Activated naive CD4-positive, alpha-beta T cell treated with anti-CD3 and anti-CD28 coated beads for 36 hours (primary cell): ENCODE measurements around the gene GNG12. TPM values are rescaled to one million over a fixed set of nuclear protein-coding genes. Genes with fewer than 3 reads are reported as not detected.
A peak's percentile ranks its signal among the peaks of the same experiment; 100 is the strongest.

Source experiments
- CTCF ChIA-PET: fragments of 350-600 bp; sonication (Branson Sonifier 250); formaldehyde crosslinking; loops from one replicate; lab custom pipeline; 2021; ENCODE audit warnings: antibody characterized with exemption; lab: Charles Lee
- DNase-seq: peaks from one replicate; pipeline ENCODE4 v3.0.0-alpha.2; 2020
- H3K27ac Mint-ChIP-seq: one replicate; pipeline ENCODE4 v1.8.0; 2021; ENCODE audit warnings: mild to moderate bottlenecking, mixed read lengths
- H3K27me3 Mint-ChIP-seq: one replicate; pipeline ENCODE4 v1.8.0; 2021; ENCODE audit warnings: low read depth, mixed read lengths
- H3K36me3 Mint-ChIP-seq: one replicate; pipeline ENCODE4 v1.8.0; 2021; ENCODE audit warnings: low read depth, mixed read lengths
- H3K4me1 Mint-ChIP-seq: one replicate; pipeline ENCODE4 v1.8.0; 2021; ENCODE audit warnings: low read depth, mixed read lengths
- H3K4me3 Mint-ChIP-seq: one replicate; pipeline ENCODE4 v1.8.0; 2021; ENCODE audit warnings: mild to moderate bottlenecking, moderate library complexity, mixed read lengths
- H3K9me3 Mint-ChIP-seq: one replicate; pipeline ENCODE4 v1.8.0; 2021; ENCODE audit warnings: mixed read lengths
- intact Hi-C: fragments of 100-400 bp; cut with micrococcal nuclease; formaldehyde crosslinking; loops from one replicate; pipeline ENCODE4 v1.15.1; 2023
- total RNA-seq, 2 experiments: library from RNA; stranded (reverse); gene quantifications; one replicate each; pipeline ENCODE4 v1.2.3, GENCODE V29; 2021

GNG12 gene
- total RNA-seq, 2 experiments from 2014 or later, result 0.05 to 0.07 TPM

DNA sequence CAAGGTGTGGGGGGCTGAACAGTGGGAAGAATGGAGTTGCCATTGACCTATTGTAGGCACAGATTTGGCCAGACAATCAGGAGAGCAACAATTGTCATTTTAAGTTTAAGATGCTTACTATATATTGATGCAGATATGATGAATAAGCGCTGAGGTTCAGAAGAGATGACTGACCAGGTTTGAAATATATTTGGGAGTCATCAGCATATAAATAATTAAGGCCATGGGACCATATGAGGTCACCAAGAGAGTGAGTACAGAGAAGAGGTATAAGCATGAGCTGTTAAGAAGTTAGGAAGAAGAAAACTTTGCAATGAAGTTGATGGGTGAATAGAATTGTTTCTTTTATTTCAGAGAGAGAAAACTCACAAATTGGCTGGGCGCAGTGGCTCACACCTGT, 152.8 kb downstream of the GNG12 start:
- Mint-ChIP-seq H3K4me3 (no peak overlapping the region), H3K27ac (no peak overlapping the region), H3K4me1 (peaks cover 28% of the 10 kb centered on the region), H3K9me3 (no peaks in the 10 kb centered on the region), H3K36me3 (no peaks in the 10 kb centered on the region), H3K27me3 (no peaks in the 10 kb centered on the region)
- CTCF ChIA-PET, result no interaction called here
- intact Hi-C loops, result loop anchor here (10.0 kb wide), 5 partner anchors 686 to 1866 kb away; no protein-coding TSS in a partner anchor
- no peak for DNase-seq

DNA sequence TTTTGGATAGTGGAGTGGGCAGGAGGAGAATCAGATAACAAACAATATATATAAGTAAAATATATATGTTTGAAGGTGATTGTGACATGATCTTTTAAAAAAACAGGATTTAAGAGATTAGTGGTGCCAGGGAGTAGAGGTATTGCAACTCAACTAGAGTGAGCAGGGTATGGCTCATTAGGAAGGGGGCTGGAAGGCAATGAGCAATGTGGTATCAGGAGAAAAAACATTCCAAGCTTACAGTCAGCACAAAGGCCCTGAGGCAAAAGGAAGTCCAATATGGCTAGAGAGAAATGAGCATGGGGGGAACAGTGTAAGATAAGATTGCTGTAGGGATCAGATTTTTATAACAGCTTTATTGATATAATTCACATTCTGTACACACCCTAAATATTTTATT, 153.6 kb downstream of the GNG12 start:
- Mint-ChIP-seq H3K4me3 (no peak overlapping the region), H3K36me3 (no peaks in the 10 kb centered on the region), H3K4me1 (peaks cover 35% of the 10 kb centered on the region), H3K9me3 (no peaks in the 10 kb centered on the region), H3K27ac (no peak overlapping the region), H3K27me3 (no peaks in the 10 kb centered on the region)
- no peak for DNase-seq
- CTCF ChIA-PET, result no interaction called here
- intact Hi-C loops, result loop anchor here (10.0 kb wide), 5 partner anchors 685 to 1865 kb away; no protein-coding TSS in a partner anchor

DNA sequence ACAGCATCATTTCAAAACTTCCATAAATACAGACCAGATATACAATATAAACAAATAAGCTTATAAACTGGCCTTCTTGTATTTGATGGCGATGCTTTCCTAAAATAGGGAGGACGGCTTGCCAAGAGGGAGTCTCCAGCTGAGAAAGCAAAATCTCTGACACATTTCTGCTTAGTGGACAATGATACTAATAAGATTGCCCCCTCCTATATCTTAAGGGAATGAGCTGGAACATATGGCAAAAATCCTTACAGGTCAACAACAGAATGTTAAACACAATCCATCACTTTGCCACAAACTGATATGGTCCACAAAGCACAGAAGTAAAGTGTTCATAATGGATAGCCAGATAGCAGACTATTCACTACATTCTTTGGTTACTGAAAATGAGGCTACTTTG, 155.3 kb downstream of the GNG12 start:
- Mint-ChIP-seq H3K4me1 (peaks cover 29% of the 10 kb centered on the region), H3K27me3 (no peaks in the 10 kb centered on the region), H3K4me3 (no peak overlapping the region), H3K9me3 (no peaks in the 10 kb centered on the region), H3K36me3 (no peaks in the 10 kb centered on the region), H3K27ac (no peak overlapping the region)
- intact Hi-C loops, result no loop called here
- DNase-seq, result no peak
- CTCF ChIA-PET, result interaction anchor here (0.8 to 2.6 kb wide), 2 partner anchors 42 to 83 kb away, joined by 3 to 9 read pairs; no protein-coding TSS in a partner anchor

DNA sequence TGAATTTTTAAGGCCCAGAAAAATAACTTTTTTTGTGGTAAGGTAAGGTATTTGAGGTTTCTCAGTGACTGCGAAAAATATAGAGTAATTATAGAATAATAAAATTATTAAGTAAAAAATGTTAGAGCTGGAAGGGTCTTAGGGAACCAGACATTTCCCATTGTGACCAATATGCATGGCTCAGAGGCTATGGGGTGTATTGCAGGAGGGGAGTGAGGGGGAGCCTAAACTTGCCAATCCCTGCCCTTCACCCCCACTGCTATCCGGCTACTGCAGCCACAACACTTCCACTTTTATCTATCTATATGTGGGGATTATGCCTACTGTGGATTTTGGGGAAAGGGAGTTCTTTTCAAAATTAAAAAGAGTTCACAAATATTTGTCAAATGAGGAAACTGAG, 155.9 kb downstream of the GNG12 start:
- CTCF ChIA-PET, result interaction anchor here (2.6 kb wide), 1 partner anchor 83 kb away, joined by 9 read pairs; no protein-coding TSS in a partner anchor
- Mint-ChIP-seq H3K9me3 (no peaks in the 10 kb centered on the region), H3K4me1 (peaks cover 24% of the 10 kb centered on the region), H3K27me3 (no peaks in the 10 kb centered on the region), H3K36me3 (no peaks in the 10 kb centered on the region), H3K4me3 (no peak overlapping the region), H3K27ac (no peak overlapping the region)
- no peak for DNase-seq
- intact Hi-C loops, result no loop called here

DNA sequence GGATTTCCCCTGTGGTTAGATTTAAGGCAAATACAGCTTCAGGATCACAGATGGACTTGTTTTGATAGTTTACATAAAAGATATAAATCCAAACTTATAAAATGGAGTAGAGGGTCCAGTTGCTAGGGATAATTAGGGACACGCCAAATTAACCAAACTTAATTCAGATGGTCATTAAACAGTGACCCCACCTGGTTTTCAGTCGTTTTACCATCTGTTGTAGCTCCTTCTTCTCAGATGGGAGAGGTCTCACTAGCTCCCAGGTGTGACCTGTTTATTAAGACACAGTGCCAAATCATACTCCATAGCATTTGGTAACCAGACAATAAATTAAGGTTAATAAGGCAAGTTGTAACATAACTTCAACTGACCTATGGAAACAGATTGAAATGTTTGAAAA, 156.3 kb downstream of the GNG12 start:
- peaks cover 22% of the 10 kb centered on the region for H3K4me1 Mint-ChIP-seq
- no peaks in the 10 kb centered on the region for H3K36me3 Mint-ChIP-seq
- H3K9me3 Mint-ChIP-seq, result no peaks in the 10 kb centered on the region
- CTCF ChIA-PET, result interaction anchor here (1.1 to 2.6 kb wide), 2 partner anchors 10 to 84 kb away, joined by 4 to 9 read pairs; no protein-coding TSS in a partner anchor
- H3K27me3 Mint-ChIP-seq, result no peaks in the 10 kb centered on the region
- no peak for DNase-seq
- intact Hi-C loops, result no loop called here
- H3K27ac Mint-ChIP-seq, result no peak overlapping the region
- H3K4me3 Mint-ChIP-seq, result no peak overlapping the region

DNA sequence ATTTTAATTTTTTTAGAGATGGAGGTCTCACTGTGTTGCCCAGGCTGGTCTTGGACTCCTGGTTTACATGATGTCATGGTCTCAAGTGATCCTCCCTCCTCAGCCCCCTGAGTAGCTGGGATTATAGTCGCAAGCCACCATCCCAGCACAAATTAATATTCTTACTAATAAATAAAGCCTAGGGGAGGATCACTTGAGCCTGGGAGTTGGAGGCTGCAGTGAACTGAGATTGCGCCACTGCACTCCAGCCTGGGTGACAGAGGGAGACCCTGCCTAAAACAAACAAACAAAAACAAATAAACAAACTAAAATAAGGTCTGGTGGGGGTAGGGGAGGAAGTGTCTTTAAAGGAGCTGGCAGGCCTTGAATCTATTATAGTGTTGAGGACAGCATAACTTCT, 157.0 kb downstream of the GNG12 start:
- Mint-ChIP-seq H3K27me3 (no peaks in the 10 kb centered on the region), H3K4me3 (no peak overlapping the region), H3K9me3 (no peaks in the 10 kb centered on the region), H3K4me1 (peaks cover 22% of the 10 kb centered on the region), H3K27ac (no peak overlapping the region), H3K36me3 (no peaks in the 10 kb centered on the region)
- no peak for DNase-seq
- CTCF ChIA-PET, result interaction anchor here (0.5 to 2.6 kb wide), 4 partner anchors 10 to 1323 kb away, joined by 3 to 9 read pairs (median 4); no protein-coding TSS in a partner anchor
- intact Hi-C loops, result no loop called here

DNA sequence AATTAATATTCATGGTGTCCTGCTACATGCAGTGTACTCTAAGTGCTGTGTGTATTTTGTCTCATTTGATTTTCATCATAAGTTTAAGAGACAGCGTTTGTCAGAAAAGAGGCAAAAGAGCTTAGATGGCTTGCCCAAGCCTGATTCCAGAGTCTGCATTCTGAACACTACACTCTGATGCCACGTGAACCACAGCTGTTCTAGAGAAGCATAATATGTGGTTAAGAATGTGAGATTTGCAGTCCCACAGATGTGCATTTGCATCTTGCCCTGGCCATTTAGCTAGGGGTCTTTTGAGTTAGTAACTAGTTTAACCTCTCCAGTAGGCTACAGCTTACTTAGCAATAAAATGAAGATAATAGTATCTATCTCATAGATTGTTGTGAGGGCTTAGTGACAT, 157.5 kb downstream of the GNG12 start:
- Mint-ChIP-seq H3K27ac (no peak overlapping the region), H3K4me3 (no peak overlapping the region), H3K4me1 (peaks cover 22% of the 10 kb centered on the region), H3K9me3 (no peaks in the 10 kb centered on the region), H3K27me3 (no peaks in the 10 kb centered on the region), H3K36me3 (no peaks in the 10 kb centered on the region)
- CTCF ChIA-PET, result interaction anchor here (0.5 to 0.6 kb wide), 2 partner anchors 500 to 1323 kb away, joined by 3 to 4 read pairs; no protein-coding TSS in a partner anchor
- intact Hi-C loops, result loop anchor here (2.0 kb wide), 1 partner anchor 343 kb away; no protein-coding TSS in a partner anchor
- no peak for DNase-seq

DNA sequence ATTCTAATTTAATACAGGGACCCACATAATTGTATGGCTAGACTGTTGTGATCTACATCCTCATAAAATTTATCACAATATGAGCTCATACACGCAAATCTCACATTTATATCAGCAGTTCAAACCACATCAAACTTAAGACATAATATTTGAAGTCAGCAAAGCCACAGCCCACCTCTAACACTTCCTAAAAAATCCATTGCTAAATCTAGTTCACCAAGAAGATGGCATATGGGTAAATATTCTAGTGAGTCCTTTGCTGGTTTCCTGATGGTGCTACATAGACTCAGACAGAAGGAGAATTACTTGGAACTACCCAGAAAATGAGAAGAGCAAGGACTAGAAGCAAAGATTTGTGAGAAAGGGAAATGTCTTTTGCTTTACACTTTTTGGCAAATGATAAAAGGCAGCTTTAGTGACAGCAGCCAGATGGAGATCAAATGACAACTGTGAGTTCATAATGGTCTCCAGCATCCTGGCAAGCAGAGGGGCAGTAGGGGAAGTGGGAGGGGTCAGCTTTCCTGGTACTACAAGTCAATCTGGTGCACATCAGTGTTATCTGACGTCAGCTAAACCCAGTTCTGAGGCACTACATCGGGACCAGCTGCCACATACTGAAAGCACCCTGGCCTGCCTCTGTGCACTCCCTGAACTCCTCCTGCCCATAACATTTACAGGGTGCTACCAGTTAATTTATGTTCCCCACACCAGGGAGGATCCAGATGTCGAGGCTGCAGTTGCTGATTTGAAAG, 158.8 kb downstream of the GNG12 start:
- Mint-ChIP-seq H3K4me3 (peak overlapping the region; percentile 16), H3K4me1 (peaks cover 22% of the 10 kb centered on the region), H3K27ac (peak overlapping the region; percentile 85), H3K36me3 (no peaks in the 10 kb centered on the region), H3K9me3 (no peaks in the 10 kb centered on the region), H3K27me3 (no peaks in the 10 kb centered on the region)
- CTCF ChIA-PET, result interaction anchor here (0.7 to 1.9 kb wide), 6 partner anchors 10 to 113 kb away, joined by 3 to 11 read pairs (median 4); no protein-coding TSS in a partner anchor
- peak; percentile 82 for DNase-seq
- intact Hi-C loops, result loop anchor here (1.0 to 2.0 kb wide), 2 partner anchors 10 to 342 kb away; no protein-coding TSS in a partner anchor

DNA sequence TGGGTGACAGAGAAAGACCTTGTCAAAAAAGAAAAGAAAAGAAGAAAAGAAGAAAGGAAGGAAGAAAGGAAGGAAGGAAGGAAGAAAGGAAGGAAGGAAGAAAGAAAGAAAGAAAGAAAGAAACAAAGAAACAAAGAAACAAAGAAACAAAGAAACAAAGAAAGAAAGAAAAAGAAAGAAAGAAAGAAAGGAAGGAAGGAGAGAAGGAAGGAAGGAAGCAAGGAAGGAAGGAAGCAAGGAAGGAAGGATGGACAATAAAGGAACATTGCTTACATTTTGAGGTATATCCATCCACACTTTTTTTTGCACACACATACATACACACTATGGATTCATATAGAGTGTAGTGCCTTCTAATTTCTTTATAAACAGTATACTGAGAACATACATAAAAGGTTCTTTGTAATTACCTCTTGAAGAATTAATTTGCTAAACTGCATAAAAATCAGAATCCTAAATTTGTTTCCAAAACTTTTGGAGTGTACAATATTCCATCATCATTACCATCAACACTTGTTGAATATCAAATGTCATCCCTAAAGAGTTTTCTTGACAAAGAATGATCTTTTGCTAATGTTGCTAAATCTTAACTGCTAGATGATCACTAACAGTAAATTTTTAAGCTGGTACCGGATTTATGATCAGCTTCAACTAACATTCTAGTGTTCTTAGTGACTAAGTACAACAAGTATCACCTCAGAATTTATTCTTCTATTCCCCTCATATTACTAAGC, 159.6 kb downstream of the GNG12 start:
- intact Hi-C loops, result loop anchor here (1.0 to 2.0 kb wide), 2 partner anchors 11 to 341 kb away; no protein-coding TSS in a partner anchor
- Mint-ChIP-seq H3K27me3 (no peaks in the 10 kb centered on the region), H3K4me3 (no peak overlapping the region), H3K27ac (peak overlapping the region; percentile 85), H3K36me3 (no peaks in the 10 kb centered on the region), H3K4me1 (peaks cover 22% of the 10 kb centered on the region), H3K9me3 (no peaks in the 10 kb centered on the region)
- CTCF ChIA-PET, result interaction anchor here (1.0 to 1.9 kb wide), 3 partner anchors 27 to 93 kb away, joined by 4 to 11 read pairs (median 7); no protein-coding TSS in a partner anchor
- no peak for DNase-seq

DNA sequence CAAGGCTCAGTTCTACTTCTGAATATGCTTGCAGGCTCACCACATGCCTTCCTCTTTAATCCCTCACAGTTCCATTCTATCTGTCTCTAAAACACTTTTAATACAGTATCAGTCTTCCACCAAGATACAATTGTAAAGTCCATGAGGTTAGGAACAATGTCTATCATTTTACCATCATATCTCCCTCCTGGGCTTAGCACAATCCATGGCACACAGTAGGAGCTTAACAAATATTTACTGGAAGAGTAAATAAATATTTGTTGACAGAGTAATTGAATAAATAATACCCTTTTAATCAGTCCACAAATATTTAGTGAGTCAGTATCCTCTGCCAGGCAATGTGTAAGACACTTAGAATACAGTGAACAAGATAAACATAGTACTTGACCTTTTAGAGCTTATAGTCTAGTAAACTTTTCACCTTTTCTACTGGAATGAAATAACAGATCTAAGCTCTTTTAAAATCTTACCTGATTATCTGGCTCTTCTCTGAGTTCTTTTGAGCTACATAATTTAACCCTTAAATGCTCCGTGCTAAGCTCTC, 160.9 kb downstream of the GNG12 start:
- DNase-seq, result no peak
- Mint-ChIP-seq H3K4me1 (peaks cover 22% of the 10 kb centered on the region), H3K27me3 (no peaks in the 10 kb centered on the region), H3K36me3 (no peaks in the 10 kb centered on the region), H3K4me3 (no peak overlapping the region), H3K27ac (no peak overlapping the region), H3K9me3 (no peaks in the 10 kb centered on the region)
- intact Hi-C loops, result no loop called here
- CTCF ChIA-PET, result interaction anchor here (1.0 to 1.3 kb wide), 2 partner anchors 10 to 88 kb away, joined by 4 to 6 read pairs; no protein-coding TSS in a partner anchor

DNA sequence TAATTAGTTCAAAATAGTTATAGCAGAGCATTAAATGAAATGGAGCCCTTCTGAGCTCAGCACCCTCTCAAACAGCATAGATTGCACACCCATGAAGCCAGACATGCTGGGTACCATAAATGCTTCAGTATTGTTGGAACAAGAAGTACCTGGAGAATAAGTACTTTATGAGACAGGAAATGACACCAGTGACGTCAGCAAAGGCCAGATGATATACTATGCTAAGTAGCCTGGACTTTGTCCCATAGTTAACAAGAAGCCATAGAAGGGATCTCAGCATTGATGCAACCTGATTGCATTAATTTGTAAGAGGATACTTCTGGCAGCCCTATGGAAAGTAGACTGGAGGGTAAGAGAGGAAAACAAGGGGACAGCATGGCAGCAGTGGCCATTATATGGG, 164.6 kb downstream of the GNG12 start:
- CTCF ChIA-PET, result no interaction called here
- no peak for DNase-seq
- Mint-ChIP-seq H3K36me3 (no peaks in the 10 kb centered on the region), H3K9me3 (no peaks in the 10 kb centered on the region), H3K27ac (no peak overlapping the region), H3K4me3 (no peak overlapping the region), H3K27me3 (no peaks in the 10 kb centered on the region), H3K4me1 (peaks cover 2% of the 10 kb centered on the region)
- intact Hi-C loops, result no loop called here

DNA sequence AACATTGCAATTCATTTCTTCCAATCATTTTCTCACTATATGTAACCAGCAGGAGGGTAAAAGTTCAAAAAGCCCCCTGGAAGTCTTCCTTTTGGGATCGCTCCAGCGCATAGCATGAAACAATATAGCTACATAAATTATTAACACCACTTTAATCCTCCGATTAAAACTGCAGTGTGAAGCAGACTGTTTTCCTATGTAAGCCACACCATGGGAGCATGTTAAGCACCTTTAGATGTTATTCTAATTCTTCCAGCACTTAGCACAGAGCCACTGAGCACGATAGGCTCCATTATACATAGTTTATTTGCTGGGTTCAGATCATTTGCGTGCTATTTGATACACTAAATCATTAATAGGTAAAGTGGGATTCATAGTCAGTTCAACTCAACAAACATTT, 166.6 kb downstream of the GNG12 start:
- DNase-seq, result no peak
- Mint-ChIP-seq H3K27me3 (no peaks in the 10 kb centered on the region), H3K27ac (no peak overlapping the region), H3K9me3 (no peaks in the 10 kb centered on the region), H3K36me3 (no peaks in the 10 kb centered on the region), H3K4me3 (no peak overlapping the region), H3K4me1 (no peaks in the 10 kb centered on the region)
- intact Hi-C loops, result no loop called here
- CTCF ChIA-PET, result interaction anchor here (0.6 kb wide), 1 partner anchor 168 kb away, joined by 3 read pairs; no protein-coding TSS in a partner anchor
